SU-DHL-6 (cell line): ENCODE results near the gene PAK1IP1.

Experiments used
- H2AFZ ChIP-seq: fragments of 200-600 bp; sonication (generic); 2 replicates; pipeline ENCODE4 v1.6.1; 2014; ENCODE audit warnings: low read depth, mild to moderate bottlenecking, moderate library complexity, mixed read lengths, antibody characterized with exemption, low read length; ENCODE audit not compliant: severe bottlenecking
- H3F3A ChIP-seq: fragments of 200-600 bp; shearing (Covaris generic); 2 replicates; pipeline ENCODE4 v1.6.0; 2016; ENCODE audit warnings: antibody characterized with exemption, mild to moderate bottlenecking; ENCODE audit not compliant: insufficient read depth
- H3K27ac ChIP-seq: fragments of 200-600 bp; sonication (generic); 2 replicates; pipeline ENCODE4 v1.5.1; 2016; ENCODE audit warnings: low read depth, mild to moderate bottlenecking, low read length, moderate library complexity, mixed read lengths
- H3K27me3 ChIP-seq: fragments of 200-600 bp; sonication (generic), shearing (Covaris generic); 2 replicates; pipeline ENCODE4 v1.6.0; 2014; ENCODE audit warnings: mild to moderate bottlenecking, low read length
- H3K36me3 ChIP-seq: fragments of 200-600 bp; sonication (generic); 2 replicates; pipeline ENCODE4 v1.6.1; 2014; ENCODE audit warnings: mild to moderate bottlenecking, low read length, mixed read lengths
- H3K4me2 ChIP-seq: fragments of 300-600, 200-600 bp; shearing (Covaris generic), sonication (generic); 2 replicates; pipeline ENCODE4 v1.6.0; 2014; ENCODE audit warnings: low read length, low read depth, mild to moderate bottlenecking; ENCODE audit not compliant: poor library complexity, severe bottlenecking
- H3K4me3 ChIP-seq: fragments of 200-600 bp; sonication (generic); 2 replicates; pipeline ENCODE4 v1.5.1; 2014; ENCODE audit warnings: antibody characterized with exemption, low read length, mild to moderate bottlenecking, mixed read lengths; ENCODE audit not compliant: insufficient read depth, poor library complexity, severe bottlenecking
- H3K79me2 ChIP-seq: fragments of 200-600 bp; sonication (generic); 2 replicates; pipeline ENCODE4 v1.6.1; 2014; ENCODE audit warnings: mild to moderate bottlenecking, low read length, moderate library complexity; ENCODE audit not compliant: insufficient read depth
- H3K9ac ChIP-seq: fragments of 200-600 bp; sonication (generic); 2 replicates; pipeline ENCODE4 v1.7.0; 2014; ENCODE audit warnings: mild to moderate bottlenecking, low read length
- H3K9me2 ChIP-seq: fragments of 200-600 bp; sonication (generic); replicated peaks from 2 replicates; pipeline ENCODE4 v1.6.1; 2014; ENCODE audit warnings: low read length; ENCODE audit not compliant: insufficient read depth
- H3K9me3 ChIP-seq: fragments of 200-600 bp; sonication (generic); 2 replicates; pipeline ENCODE4 v1.6.1; 2014; ENCODE audit warnings: low read length, mixed read lengths; ENCODE audit not compliant: insufficient read depth
- H4K20me1 ChIP-seq: fragments of 200-600 bp; sonication (generic); 2 replicates; pipeline ENCODE4 v1.6.1; 2014; ENCODE audit warnings: low read depth, mild to moderate bottlenecking, antibody characterized with exemption, low read length, moderate library complexity, mixed read lengths
- CTCF ChIP-seq: fragments of 200-600 bp; sonication (generic); IDR thresholded peaks from one replicate; pipeline ENCODE4 v1.5.1; 2017; ENCODE audit warnings: antibody characterized with exemption, mild to moderate bottlenecking, low read length, moderate library complexity; ENCODE audit not compliant: insufficient read depth, poor library complexity, severe bottlenecking
- EZH2phosphoT487 ChIP-seq: fragments of 200-600 bp; sonication (generic), shearing (Covaris generic); conservative IDR thresholded peaks from 2 replicates; pipeline ENCODE4 v1.6.1; 2018; ENCODE audit warnings: mild to moderate bottlenecking, antibody characterized with exemption, low read length, moderate library complexity, mixed read lengths

Gene PAK1IP1

DNA sequence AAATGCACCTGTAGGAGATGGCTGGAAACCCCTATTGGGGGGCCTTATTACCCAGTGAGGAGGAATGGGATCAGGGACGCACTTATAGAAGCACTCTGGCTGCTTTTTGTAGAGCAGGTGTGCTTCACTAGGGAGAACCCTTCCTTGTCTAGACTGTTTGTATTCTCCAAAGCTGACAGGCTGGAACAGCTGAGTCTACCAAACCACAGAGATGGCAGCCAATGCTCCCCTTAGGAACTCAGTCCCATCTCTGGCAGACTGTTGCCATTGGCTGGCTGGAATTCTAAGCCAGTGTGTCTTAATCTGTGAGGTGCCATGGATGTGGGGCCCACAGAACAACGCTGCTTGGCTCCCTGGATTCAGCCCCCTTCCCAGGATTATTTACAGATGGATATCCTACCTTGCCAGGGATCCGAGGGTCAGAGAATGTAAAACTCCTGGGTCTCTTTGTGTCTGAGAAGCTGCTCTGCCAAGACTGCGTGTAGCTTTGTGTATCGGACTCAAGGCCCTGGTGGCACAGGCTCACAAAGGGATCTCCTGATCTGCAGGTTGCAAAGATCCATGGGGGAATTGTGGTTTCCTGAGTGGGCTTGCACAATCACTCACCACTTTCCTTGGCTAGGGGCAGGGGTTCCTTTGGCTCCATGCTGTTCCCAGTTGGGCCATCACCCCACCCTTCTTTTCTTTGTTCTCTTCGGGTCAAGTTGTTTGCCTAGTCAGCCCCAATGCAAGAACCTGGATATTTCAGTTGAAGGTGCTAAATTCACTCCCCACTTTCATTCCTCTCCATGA lies 26.4 kb upstream of the PAK1IP1 start:
- no peaks in the 10 kb centered on the region for H4K20me1 ChIP-seq

GRCh38 chr6:10676403-10676802 lies 18.4 kb upstream of the PAK1IP1 start:
- no peaks in the 10 kb centered on the region for H3K36me3 ChIP-seq
- H3K27ac ChIP-seq, result no peak overlapping the region
- no peaks in the 10 kb centered on the region for H3K27me3 ChIP-seq
- H3K4me2 ChIP-seq, result no peak overlapping the region
- H3K4me3 ChIP-seq, result no peak overlapping the region
- no peak overlapping the region for H2AFZ ChIP-seq
- no peaks in the 10 kb centered on the region for H3F3A ChIP-seq
- no peaks in the 10 kb centered on the region for H3K79me2 ChIP-seq
- H3K9me3 ChIP-seq, result 0 out of 2 replicates have a peak, but pooled peaks cover 1% of the 10 kb centered on the region
- H3K9ac ChIP-seq, result no peak overlapping the region
- H4K20me1 ChIP-seq, result no peaks in the 10 kb centered on the region
- TF ChIP-seq CTCF (no peak), EZH2phosphoT487 (no peak)
- H3K9me2 ChIP-seq, result no peaks in the 10 kb centered on the region

More for the DNA sequence above, 26.4 kb upstream of the PAK1IP1 start:
- H3K4me2 ChIP-seq, result no peak overlapping the region
- H3K9me2 ChIP-seq, result no peaks in the 10 kb centered on the region
- no peaks in the 10 kb centered on the region for H3F3A ChIP-seq
- H3K27ac ChIP-seq, result no peak overlapping the region
- no peak overlapping the region for H2AFZ ChIP-seq
- no peak overlapping the region for H3K9ac ChIP-seq
- no peaks in the 10 kb centered on the region for H3K36me3 ChIP-seq
- no peaks in the 10 kb centered on the region for H3K79me2 ChIP-seq
- no peak overlapping the region for H3K4me3 ChIP-seq
- no peaks in the 10 kb centered on the region for H3K27me3 ChIP-seq
- no peak for TF ChIP-seq CTCF
- no peak for TF ChIP-seq EZH2phosphoT487
- H3K9me3 ChIP-seq, result no peaks in the 10 kb centered on the region

DNA sequence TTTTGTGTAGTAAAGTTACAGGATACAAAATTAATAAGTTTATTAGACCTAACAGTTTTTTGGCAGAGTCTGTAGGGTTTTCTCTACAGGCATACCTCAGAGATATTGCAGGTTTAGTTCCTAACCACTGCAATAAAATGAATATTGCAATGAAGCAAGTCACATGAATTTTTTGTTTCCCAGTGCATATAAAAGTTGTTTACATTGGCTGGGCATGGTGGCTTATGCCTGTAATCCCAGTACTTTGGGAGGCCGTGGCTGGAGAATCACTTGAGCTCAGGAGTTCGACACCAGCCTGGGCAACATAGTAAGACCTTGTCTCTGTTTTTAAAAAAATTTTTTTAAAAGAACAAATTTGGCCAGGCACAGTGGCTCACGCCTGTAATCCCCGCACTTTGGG lies 16.3 kb upstream of the PAK1IP1 start:
- Histone ChIP-seq H3K4me3 (no peak overlapping the region), H3K9ac (no peak overlapping the region), H2AFZ (no peak overlapping the region), H3K9me3 (peaks cover 16% of the 10 kb centered on the region; the same call in 1 of the 2 replicates), H3K9me2 (no peaks in the 10 kb centered on the region), H3K27ac (no peak overlapping the region), H3K4me2 (no peak overlapping the region), H3K36me3 (no peaks in the 10 kb centered on the region), H3K79me2 (no peaks in the 10 kb centered on the region), H3K27me3 (no peaks in the 10 kb centered on the region), H4K20me1 (no peaks in the 10 kb centered on the region), H3F3A (no peaks in the 10 kb centered on the region)
- no peak for TF ChIP-seq CTCF
- TF ChIP-seq EZH2phosphoT487, result no peak
